HepG2 (cell line): Measurements from ENCODE around the gene PARD3. TPM values are rescaled to one million over a fixed set of nuclear protein-coding genes. Genes with fewer than 3 reads are reported as not detected.

ENCODE experiments used
- ATAC-seq: fragments of 200-7000 bp; cut with Tn5 transposase; 3 replicates; pipeline ENCODE4 v1.9.1; 2020; ENCODE audit warnings: mild to moderate bottlenecking, moderate library complexity
- BruUV-seq: library from RNA; stranded (reverse); fragments of 400-500 nt; replicated peaks from 2 replicates; lab custom pipeline; 2021; lab: Mats Ljungman, UMichigan
- CTCF ChIA-PET: fragments of 300-600 bp; formaldehyde crosslinking; extraction: SDS; loops from one replicate; lab custom pipeline; 2021; ENCODE audit warnings: low total read pairs, inconsistent platforms, low intra/inter-chr PET ratio; lab: Yijun Ruan, JAX
- POLR2A ChIA-PET: fragments of 350-600 bp; sonication (Branson Sonifier 250); formaldehyde crosslinking; loops from one replicate; lab custom pipeline; 2020; ENCODE audit warnings: antibody characterized with exemption, inconsistent platforms; lab: Yijun Ruan, JAX
- DNase-seq: peaks from one replicate; pipeline ENCODE4 v3.0.0-alpha.2; 2015; ENCODE audit warnings: low spot score
- FAIRE-seq: peaks from 3 replicates; lab custom pipeline; 2011; peaks lifted over from hg19 to GRCh38; lab: Jason Lieb, UNC
- H2AFZ ChIP-seq: one replicate; pipeline ENCODE4 v1.6.1; 2011; ENCODE audit warnings: low read length, inconsistent platforms
- H3K27ac ChIP-seq: fragments of 300-600 bp; 3 replicates; pipeline ENCODE4 v1.8.0; 2011; ENCODE audit warnings: mixed run types, mild to moderate bottlenecking, mixed read lengths, low read length, inconsistent platforms; ENCODE audit not compliant: insufficient read depth; ENCODE audit errors: extremely low read length
- H3K27me3 ChIP-seq, 2 experiments: fragments of 200-600 bp in 1 of 2; 2 replicates in 1 of 2; 3 replicates in 1 of 2; pipeline versions ENCODE4 v1.6.0 to v1.8.0; 2011; ENCODE audit warnings: low read length in 2 of 2, mild to moderate bottlenecking in 2 of 2, moderate library complexity in 2 of 2, inconsistent platforms in 1 of 2; ENCODE audit not compliant: insufficient read depth in 2 of 2, control insufficient read depth in 1 of 2
- H3K36me3 ChIP-seq, 2 experiments: fragments of 200-600 bp in 1 of 2; replicated peaks in 1 of 2; 2 replicates in 1 of 2; 3 replicates in 1 of 2; pipeline versions ENCODE4 v1.5.1 to v1.8.0; 2011; ENCODE audit warnings: low read length in 2 of 2, inconsistent platforms in 1 of 2; ENCODE audit not compliant: insufficient read depth in 2 of 2, control insufficient read depth in 1 of 2
- H3K4me1 ChIP-seq: 2 replicates; pipeline ENCODE4 v1.5.1; 2012; ENCODE audit warnings: low read length, inconsistent platforms; ENCODE audit not compliant: insufficient read depth
- H3K4me2 ChIP-seq: 2 replicates; pipeline ENCODE4 v1.6.0; 2011; ENCODE audit warnings: low read depth, low read length, inconsistent platforms
- H3K4me3 ChIP-seq, 3 experiments: fragments of 200-600 bp in 1 of 3; sonication (generic), shearing (Covaris generic) in 1 of 3; replicated peaks in 1 of 3; 2 replicates each; pipeline ENCODE4 v1.5.1; 2011 to 2016; ENCODE audit warnings: low read length in 3 of 3, inconsistent platforms in 2 of 3, low read depth in 2 of 3, mild to moderate bottlenecking in 2 of 3, control low read depth in 1 of 3, mixed read lengths in 1 of 3; ENCODE audit not compliant: insufficient read depth in 1 of 3
- H3K79me2 ChIP-seq: one replicate; pipeline ENCODE4 v1.6.1; 2011; ENCODE audit warnings: low read length, inconsistent platforms; ENCODE audit not compliant: insufficient read depth
- H3K9ac ChIP-seq: 2 replicates; pipeline ENCODE4 v1.6.0; 2011; ENCODE audit warnings: mild to moderate bottlenecking, low read depth, low read length, inconsistent platforms; ENCODE audit not compliant: insufficient read depth
- H3K9me3 ChIP-seq: 2 replicates; pipeline ENCODE4 v1.5.1; 2012; ENCODE audit warnings: mild to moderate bottlenecking, low read length
- H4K20me1 ChIP-seq: 2 replicates; pipeline ENCODE4 v1.6.0; 2011; ENCODE audit warnings: inconsistent platforms, mild to moderate bottlenecking, low read length, moderate library complexity; ENCODE audit not compliant: insufficient read depth
- ARHGAP35 ChIP-seq: sonication (generic); formaldehyde crosslinking; IDR thresholded peaks from 2 replicates; pipeline ENCODE4 v1.9.0; 2022; ENCODE audit warnings: mild to moderate bottlenecking, inconsistent platforms, moderate library complexity, missing genetic modification reagents, borderline replicate concordance
- GATA4 ChIP-seq: sonication (generic); IDR thresholded peaks from 2 replicates; pipeline ENCODE4 v1.6.1; 2016; ENCODE audit warnings: antibody characterized with exemption, low read depth, borderline replicate concordance
- HOXD1 ChIP-seq: sonication (generic); formaldehyde crosslinking; IDR thresholded peaks from 2 replicates; pipeline ENCODE4 v1.5.0; 2020; ENCODE audit warnings: missing genetic modification reagents
- IRF2 ChIP-seq: IDR thresholded peaks from 2 replicates; pipeline ENCODE4 v1.6.1; 2018; ENCODE audit warnings: missing genetic modification reagents, missing compliant biosample characterization
- ISL2 ChIP-seq: sonication (generic); formaldehyde crosslinking; IDR thresholded peaks from 2 replicates; pipeline ENCODE4 v1.5.0; 2020; ENCODE audit warnings: missing genetic modification reagents
- RXRA ChIP-seq: sonication (generic); formaldehyde crosslinking; IDR thresholded peaks from 2 replicates; pipeline ENCODE4 v1.5.1; 2020; ENCODE audit warnings: missing genetic modification reagents
- SP5 ChIP-seq: IDR thresholded peaks from 2 replicates; pipeline ENCODE4 v1.6.1; 2016; ENCODE audit warnings: low read depth, borderline replicate concordance
- THYN1 ChIP-seq: sonication (generic); formaldehyde crosslinking; IDR thresholded peaks from 2 replicates; pipeline ENCODE4 v1.8.1; 2023; ENCODE audit warnings: low read depth, mild to moderate bottlenecking, moderate library complexity, missing genetic modification reagents, borderline replicate concordance
- U2AF1 ChIP-seq: fragments of 200-400 bp; formaldehyde crosslinking; optimal IDR thresholded peaks from 2 replicates; pipeline ENCODE3; 2017; ENCODE audit warnings: mild to moderate bottlenecking, low read depth, low read length
- YEATS4 ChIP-seq: sonication (generic); formaldehyde crosslinking; IDR thresholded peaks from 2 replicates; pipeline ENCODE4 v1.4.0; 2020; ENCODE audit warnings: missing genetic modification reagents, borderline replicate concordance
- ZNF234 ChIP-seq: sonication (generic); formaldehyde crosslinking; conservative IDR thresholded peaks from 2 replicates; pipeline ENCODE4 v1.5.1; 2020; ENCODE audit warnings: mild to moderate bottlenecking, missing genetic modification reagents
- WGBS: methylation state at CpG from one replicate; pipeline ENCODE4 v1.1.6; 2017; ENCODE audit warnings: low lambda C conversion rate; 5-methylcytosine and 5-hydroxymethylcytosine counted together
- in situ Hi-C: cut with HindIII; loops from 2 replicates; pipeline ENCODE4 v1.10.0; 2017; ENCODE audit warnings: low pct_unique_long_range_greater_than_20kb; ENCODE audit not compliant: extremely low pct_ligation_motif_present
- intact Hi-C: fragments of 100-400 bp; cut with micrococcal nuclease; formaldehyde crosslinking; loops from one replicate; pipeline ENCODE4 v1.10.0; 2022; ENCODE audit not compliant: unreplicated experiment
- polyA plus RNA-seq, 8 experiments: library from polyadenylated mRNA; depleted of rRNA in 3 of 8; stranded (reverse) in 7 of 8; unstranded in 1 of 8; fragments of >200 nt; fragmentation: Illumina TruSeq in 4 of 8; extraction: Trizol in 4 of 8; gene quantifications; 2 replicates each; pipeline versions ENCODE4 v1.2.1 to v1.2.3, GENCODE V29; 2011 to 2016; ENCODE audit warnings: low read depth in 4 of 8, missing spikeins in 1 of 8, mixed read lengths in 1 of 8; ENCODE audit not compliant: insufficient read depth in 1 of 8
- total RNA-seq, 5 experiments: library from RNA; depleted of rRNA; stranded (reverse); fragments of >200 nt; fragmentation: Illumina TruSeq; extraction: Trizol; gene quantifications; 2 replicates each; pipeline ENCODE4 v1.2.3, GENCODE V29; 2016; ENCODE audit warnings: low read depth in 1 of 5
- TF ChIP-seq, protein P1 (sequence below): sonication (generic); formaldehyde crosslinking; IDR thresholded peaks from 2 replicates; pipeline ENCODE4 v1.5.1; 2020; ENCODE audit warnings: missing genetic modification reagents, mild to moderate bottlenecking, borderline replicate concordance
- TF ChIP-seq, protein P2 (sequence below): sonication (generic); formaldehyde crosslinking; IDR thresholded peaks from 2 replicates; pipeline ENCODE4 v1.4.0; 2020; ENCODE audit warnings: missing genetic modification reagents

PARD3 gene
- total and polyA plus RNA-seq, 2 of the 13 experiments (the other 11 are each of a cell fraction or from before 2014, with no cell fraction given): 40.9 to 60.0 TPM

DNA sequence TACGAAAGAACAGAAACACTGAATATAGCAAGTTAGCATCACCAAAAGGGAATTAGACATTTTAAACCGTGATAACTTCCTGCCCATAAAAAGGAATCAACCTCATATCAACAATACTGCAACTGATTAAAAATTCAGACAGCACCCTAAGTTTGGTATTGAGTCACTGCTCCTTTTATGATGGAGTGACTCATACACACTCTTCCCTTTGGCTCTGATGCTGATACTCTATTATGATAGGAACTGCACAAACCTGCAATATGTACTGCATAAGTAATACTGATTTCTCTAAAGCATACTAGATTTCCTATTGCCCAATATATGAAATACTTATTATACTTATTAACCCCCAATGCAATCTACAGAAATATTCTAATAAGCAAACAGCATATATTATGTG is 118.7 kb downstream of the PARD3 start (continued):
- TF ChIP-seq, protein P1, sequence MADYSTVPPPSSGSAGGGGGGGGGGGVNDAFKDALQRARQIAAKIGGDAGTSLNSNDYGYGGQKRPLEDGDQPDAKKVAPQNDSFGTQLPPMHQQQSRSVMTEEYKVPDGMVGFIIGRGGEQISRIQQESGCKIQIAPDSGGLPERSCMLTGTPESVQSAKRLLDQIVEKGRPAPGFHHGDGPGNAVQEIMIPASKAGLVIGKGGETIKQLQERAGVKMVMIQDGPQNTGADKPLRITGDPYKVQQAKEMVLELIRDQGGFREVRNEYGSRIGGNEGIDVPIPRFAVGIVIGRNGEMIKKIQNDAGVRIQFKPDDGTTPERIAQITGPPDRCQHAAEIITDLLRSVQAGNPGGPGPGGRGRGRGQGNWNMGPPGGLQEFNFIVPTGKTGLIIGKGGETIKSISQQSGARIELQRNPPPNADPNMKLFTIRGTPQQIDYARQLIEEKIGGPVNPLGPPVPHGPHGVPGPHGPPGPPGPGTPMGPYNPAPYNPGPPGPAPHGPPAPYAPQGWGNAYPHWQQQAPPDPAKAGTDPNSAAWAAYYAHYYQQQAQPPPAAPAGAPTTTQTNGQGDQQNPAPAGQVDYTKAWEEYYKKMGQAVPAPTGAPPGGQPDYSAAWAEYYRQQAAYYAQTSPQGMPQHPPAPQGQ (CRISPR knock-in tag): no peak
- TF ChIP-seq IRF2 (CRISPR knock-in tag) (no peak), U2AF1 (no peak), HOXD1 (CRISPR knock-in tag) (no peak), ZNF234 (CRISPR knock-in tag) (no peak)

DNA sequence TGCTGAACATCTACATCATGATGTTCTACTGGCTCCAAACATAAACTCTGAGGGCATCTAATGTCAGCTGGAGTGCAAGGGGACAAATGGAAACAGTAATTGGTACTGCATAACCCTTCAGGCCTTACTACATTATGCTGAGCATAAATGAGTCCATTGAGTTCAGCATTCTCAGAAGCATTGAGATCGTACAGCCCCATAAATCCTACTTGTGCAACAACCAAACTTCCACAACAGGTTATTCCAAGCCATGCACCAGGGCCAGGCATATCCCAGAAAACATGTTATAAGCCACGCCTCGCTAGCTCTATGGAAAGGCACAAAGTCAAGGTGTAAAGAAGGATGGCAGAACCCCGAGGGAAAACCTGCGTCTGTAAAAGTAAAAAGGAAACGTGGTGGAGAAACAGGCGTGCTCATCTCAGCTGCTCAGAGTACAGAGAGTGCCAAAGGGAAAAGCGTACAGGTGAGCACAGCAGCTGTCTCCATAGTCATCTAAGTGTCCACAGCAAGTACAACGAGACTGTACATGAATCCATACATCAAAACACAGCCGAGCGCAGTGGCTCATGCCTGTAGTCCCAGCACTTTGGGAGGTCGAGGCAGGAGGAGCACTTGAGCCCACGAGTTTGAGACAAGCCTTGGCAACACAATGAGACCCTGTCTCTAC is 124.6 kb downstream of the PARD3 start:
- ATAC-seq (no peak), FAIRE-seq (no peak), DNase-seq (no peak)
- CTCF ChIA-PET: no interaction called here
- Histone ChIP-seq H3K27me3 (no peaks in the 10 kb centered on the region), H3K27ac (no peak overlapping the region), H3K9ac (no peak overlapping the region), H3K36me3 (peaks cover 4 to 14% of the 10 kb centered on the region in 2 experiments; a peak in 4 of 5 replicates), H2AFZ (no peak overlapping the region), H3K4me2 (no peak overlapping the region), H3K4me1 (no peaks in the 10 kb centered on the region), H3K4me3 (no peak overlapping the region), H4K20me1 (no peaks in the 10 kb centered on the region; the same call in 1 of the 2 replicates), H3K9me3 (no peaks in the 10 kb centered on the region), H3K79me2 (peaks cover 31% of the 10 kb centered on the region)
- WGBS: 89% methylated on average over 13 of the region's 13 CpGs
- intact Hi-C loops (no loop called here), in situ Hi-C loops (no loop called here)
- TF ChIP-seq, protein P2, sequence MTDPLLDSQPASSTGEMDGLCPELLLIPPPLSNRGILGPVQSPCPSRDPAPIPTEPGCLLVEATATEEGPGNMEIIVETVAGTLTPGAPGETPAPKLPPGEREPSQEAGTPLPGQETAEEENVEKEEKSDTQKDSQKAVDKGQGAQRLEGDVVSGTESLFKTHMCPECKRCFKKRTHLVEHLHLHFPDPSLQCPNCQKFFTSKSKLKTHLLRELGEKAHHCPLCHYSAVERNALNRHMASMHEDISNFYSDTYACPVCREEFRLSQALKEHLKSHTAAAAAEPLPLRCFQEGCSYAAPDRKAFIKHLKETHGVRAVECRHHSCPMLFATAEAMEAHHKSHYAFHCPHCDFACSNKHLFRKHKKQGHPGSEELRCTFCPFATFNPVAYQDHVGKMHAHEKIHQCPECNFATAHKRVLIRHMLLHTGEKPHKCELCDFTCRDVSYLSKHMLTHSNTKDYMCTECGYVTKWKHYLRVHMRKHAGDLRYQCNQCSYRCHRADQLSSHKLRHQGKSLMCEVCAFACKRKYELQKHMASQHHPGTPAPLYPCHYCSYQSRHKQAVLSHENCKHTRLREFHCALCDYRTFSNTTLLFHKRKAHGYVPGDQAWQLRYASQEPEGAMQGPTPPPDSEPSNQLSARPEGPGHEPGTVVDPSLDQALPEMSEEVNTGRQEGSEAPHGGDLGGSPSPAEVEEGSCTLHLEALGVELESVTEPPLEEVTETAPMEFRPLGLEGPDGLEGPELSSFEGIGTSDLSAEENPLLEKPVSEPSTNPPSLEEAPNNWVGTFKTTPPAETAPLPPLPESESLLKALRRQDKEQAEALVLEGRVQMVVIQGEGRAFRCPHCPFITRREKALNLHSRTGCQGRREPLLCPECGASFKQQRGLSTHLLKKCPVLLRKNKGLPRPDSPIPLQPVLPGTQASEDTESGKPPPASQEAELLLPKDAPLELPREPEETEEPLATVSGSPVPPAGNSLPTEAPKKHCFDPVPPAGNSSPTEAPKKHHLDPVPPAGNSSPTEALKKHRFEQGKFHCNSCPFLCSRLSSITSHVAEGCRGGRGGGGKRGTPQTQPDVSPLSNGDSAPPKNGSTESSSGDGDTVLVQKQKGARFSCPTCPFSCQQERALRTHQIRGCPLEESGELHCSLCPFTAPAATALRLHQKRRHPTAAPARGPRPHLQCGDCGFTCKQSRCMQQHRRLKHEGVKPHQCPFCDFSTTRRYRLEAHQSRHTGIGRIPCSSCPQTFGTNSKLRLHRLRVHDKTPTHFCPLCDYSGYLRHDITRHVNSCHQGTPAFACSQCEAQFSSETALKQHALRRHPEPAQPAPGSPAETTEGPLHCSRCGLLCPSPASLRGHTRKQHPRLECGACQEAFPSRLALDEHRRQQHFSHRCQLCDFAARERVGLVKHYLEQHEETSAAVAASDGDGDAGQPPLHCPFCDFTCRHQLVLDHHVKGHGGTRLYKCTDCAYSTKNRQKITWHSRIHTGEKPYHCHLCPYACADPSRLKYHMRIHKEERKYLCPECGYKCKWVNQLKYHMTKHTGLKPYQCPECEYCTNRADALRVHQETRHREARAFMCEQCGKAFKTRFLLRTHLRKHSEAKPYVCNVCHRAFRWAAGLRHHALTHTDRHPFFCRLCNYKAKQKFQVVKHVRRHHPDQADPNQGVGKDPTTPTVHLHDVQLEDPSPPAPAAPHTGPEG (CRISPR knock-in tag): no peak
- no peak for TF ChIP-seq IRF2 (CRISPR knock-in tag)
- TF ChIP-seq SP5 (CRISPR knock-in tag): no peak
- no peak for TF ChIP-seq ARHGAP35 (CRISPR knock-in tag)
- no peak for TF ChIP-seq RXRA
- no peak for TF ChIP-seq THYN1 (CRISPR knock-in tag)
- TF ChIP-seq GATA4: no peak
- TF ChIP-seq ISL2 (CRISPR knock-in tag): no peak
- no peak for TF ChIP-seq YEATS4 (CRISPR knock-in tag)
- POLR2A ChIA-PET: no interaction called here
- BruUV-seq: no TSS peak
